ENCODE measurements around the gene TFAM. TPM values are rescaled to one million over a fixed set of nuclear protein-coding genes. Genes with fewer than 3 reads are reported as not detected.

TFAM gene
- total and polyA plus RNA-seq, 5 donors = 11.1 to 34.0 (median 29.1) TPM

DNA sequence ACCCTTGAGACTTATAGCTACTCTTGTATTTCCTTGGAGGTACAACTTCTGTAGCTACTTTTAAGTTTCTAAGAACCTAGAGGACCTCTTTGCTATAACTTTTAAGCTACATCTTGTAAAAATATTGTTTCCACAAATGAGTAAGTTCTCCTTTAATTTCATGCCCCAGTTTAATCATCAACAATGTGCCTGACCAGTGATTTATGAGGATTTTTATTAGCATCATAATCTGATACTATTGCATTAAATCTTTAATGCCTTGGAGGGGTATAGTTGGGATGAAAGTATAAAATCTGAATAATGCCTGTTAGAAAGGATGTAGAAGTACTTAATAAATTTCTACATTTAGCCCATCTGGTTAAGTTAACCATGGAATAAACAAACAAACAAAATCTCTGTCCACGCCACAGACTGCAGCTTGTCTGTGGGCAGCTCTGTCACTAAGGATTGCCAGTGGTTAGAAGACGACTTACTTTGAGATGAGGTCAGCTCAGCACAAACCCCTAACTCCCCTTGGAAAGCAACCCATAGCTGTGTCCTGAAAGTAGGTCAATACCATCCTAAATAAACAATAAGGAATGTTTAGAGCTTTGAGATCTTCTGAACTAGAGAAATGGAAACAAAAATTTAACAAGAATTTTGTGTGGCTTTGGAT, 32.1 kb upstream of the TFAM start:
- ATAC-seq (no peak), DNase-seq (no peak)
- 58% methylated on average over 2 of the region's 2 CpGs for WGBS
- intact Hi-C loops (cut with DNase I) = no loop called here
- Histone ChIP-seq H3K4me3 (ENCODE audit: low read length) (no peak overlapping the region), H3K27me3 (ENCODE audit: control insufficient read depth, insufficient read depth) (no peaks in the 10 kb centered on the region), H3K27ac (ENCODE audit: low read length) (no peak overlapping the region), H3K4me1 (ENCODE audit: control insufficient read depth, insufficient read depth, low read length) (peaks cover 1% of the 10 kb centered on the region), H3K9me3 (ENCODE audit: control insufficient read depth, low read length) (no peaks in the 10 kb centered on the region)

DNA sequence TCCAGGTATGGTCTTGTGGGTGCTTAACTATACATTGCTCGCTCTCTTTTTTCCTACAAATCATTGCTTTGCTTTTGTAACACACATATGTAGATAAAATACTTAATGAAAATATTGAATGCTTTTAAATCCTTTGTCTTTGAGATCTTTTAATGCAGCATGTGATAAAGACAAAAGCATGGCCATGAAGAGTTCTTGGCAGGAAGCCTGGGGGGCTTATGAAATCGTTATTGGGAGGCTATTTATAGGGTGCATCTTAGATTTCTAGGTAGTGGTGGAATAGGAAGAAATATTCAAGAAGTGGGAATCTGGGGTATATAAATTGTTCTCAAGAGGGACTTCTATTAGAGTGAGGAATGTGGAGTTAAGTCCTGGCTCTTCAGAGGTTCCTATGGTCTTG, 28.5 kb upstream of the TFAM start:
- Histone ChIP-seq H3K27ac (ENCODE audit: low read length) (no peak overlapping the region), H3K27me3 (ENCODE audit: control insufficient read depth, insufficient read depth) (no peaks in the 10 kb centered on the region), H3K4me3 (ENCODE audit: low read length) (no peak overlapping the region), H3K4me1 (ENCODE audit: control insufficient read depth, insufficient read depth, low read length) (no peaks in the 10 kb centered on the region), H3K9me3 (ENCODE audit: control insufficient read depth, low read length) (no peaks in the 10 kb centered on the region)
- DNase-seq (no peak), ATAC-seq (no peak)
- intact Hi-C loops (cut with DNase I) = no loop called here
- 49% methylated on average over 2 of the region's 2 CpGs for WGBS

DNA sequence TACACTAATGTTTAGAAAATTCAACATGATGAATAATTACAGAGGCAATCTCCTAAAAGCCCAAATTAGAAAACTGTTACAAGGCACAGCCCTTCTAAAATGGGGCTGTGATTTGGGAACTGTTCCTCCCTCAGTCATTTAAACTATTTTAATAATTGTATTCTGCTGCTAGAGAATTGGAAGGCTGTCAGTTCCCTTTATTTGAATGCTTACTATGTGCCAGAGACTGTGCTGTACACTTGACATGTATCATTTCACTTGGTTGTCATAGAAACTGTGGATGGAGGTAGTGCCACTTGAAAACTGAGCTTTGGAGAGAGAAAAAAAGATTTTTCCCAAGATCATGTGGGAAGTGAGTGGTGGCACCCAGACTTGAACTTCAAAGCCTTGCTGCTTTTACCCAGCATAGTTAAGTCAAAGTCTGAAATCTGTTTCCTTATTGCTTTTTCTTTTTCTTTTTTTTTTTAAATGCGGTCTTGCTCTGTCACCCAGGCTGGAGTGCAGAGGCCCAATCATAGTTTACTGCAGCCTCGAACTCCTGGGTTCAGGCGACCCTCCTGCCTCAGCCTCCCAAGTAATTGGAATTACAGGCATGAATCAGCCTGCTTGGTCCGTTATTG, 26.8 kb upstream of the TFAM start:
- ATAC-seq = no peak

DNA sequence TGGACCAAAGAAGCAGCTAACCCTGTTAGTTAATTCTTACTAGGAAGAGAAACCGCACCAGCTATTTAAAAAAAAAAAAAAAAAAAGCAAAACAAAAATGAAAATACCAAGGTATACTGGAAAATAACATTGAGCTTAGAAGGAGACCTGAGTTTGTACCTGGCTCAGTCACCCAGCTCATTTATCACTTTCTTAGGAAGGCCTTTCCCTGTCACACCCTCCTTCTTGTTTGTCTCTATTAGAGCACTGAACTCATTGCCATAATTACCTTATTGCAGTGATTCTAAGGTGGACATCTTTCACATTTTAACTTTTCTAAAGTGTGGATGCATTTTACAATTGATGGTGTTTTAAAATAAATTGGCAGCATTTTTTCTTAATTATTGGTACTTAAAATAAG, 26.3 kb upstream of the TFAM start:
- ATAC-seq = no peak
- H3K27ac ChIP-seq (ENCODE audit: low read length) = no peak overlapping the region

More for the DNA sequence above, 26.8 kb upstream of the TFAM start:
- WGBS = 78% methylated on average over 4 of the region's 4 CpGs
- no peak overlapping the region for H3K27ac ChIP-seq (ENCODE audit: low read length)
- no peak for DNase-seq
- no peaks in the 10 kb centered on the region for H3K27me3 ChIP-seq (ENCODE audit: control insufficient read depth, insufficient read depth)
- intact Hi-C loops (cut with DNase I) = no loop called here
- no peak overlapping the region for H3K4me3 ChIP-seq (ENCODE audit: low read length)
- no peaks in the 10 kb centered on the region for H3K4me1 ChIP-seq (ENCODE audit: control insufficient read depth, insufficient read depth, low read length)
- H3K9me3 ChIP-seq (ENCODE audit: control insufficient read depth, low read length) = no peaks in the 10 kb centered on the region

GRCh38 chr10:58359541-58359940, 25.7 kb upstream of the TFAM start:
- Histone ChIP-seq H3K9me3 (ENCODE audit: control insufficient read depth, low read length) (no peaks in the 10 kb centered on the region), H3K27ac (ENCODE audit: low read length) (no peak overlapping the region), H3K4me1 (ENCODE audit: control insufficient read depth, insufficient read depth, low read length) (no peaks in the 10 kb centered on the region), H3K4me3 (ENCODE audit: low read length) (no peak overlapping the region), H3K27me3 (ENCODE audit: control insufficient read depth, insufficient read depth) (no peaks in the 10 kb centered on the region)
- intact Hi-C loops (cut with DNase I) = no loop called here
- 93% methylated on average over 3 of the region's 3 CpGs for WGBS
- ATAC-seq = no peak
- no peak for DNase-seq

More for the DNA sequence above, 26.3 kb upstream of the TFAM start:
- Histone ChIP-seq H3K4me3 (ENCODE audit: low read length) (no peak overlapping the region), H3K9me3 (ENCODE audit: control insufficient read depth, low read length) (no peaks in the 10 kb centered on the region), H3K27me3 (ENCODE audit: control insufficient read depth, insufficient read depth) (no peaks in the 10 kb centered on the region), H3K4me1 (ENCODE audit: control insufficient read depth, insufficient read depth, low read length) (no peaks in the 10 kb centered on the region)
- 100% methylated on average over 1 of the region's 1 CpG for WGBS
- intact Hi-C loops (cut with DNase I) = no loop called here
- DNase-seq = no peak

- WGBS = 91% methylated on average over 9 of the region's 9 CpGs
- ATAC-seq = no peak
These were observed 24.7 kb upstream of the TFAM start for GRCh38 chr10:58360412-58361004.

DNA sequence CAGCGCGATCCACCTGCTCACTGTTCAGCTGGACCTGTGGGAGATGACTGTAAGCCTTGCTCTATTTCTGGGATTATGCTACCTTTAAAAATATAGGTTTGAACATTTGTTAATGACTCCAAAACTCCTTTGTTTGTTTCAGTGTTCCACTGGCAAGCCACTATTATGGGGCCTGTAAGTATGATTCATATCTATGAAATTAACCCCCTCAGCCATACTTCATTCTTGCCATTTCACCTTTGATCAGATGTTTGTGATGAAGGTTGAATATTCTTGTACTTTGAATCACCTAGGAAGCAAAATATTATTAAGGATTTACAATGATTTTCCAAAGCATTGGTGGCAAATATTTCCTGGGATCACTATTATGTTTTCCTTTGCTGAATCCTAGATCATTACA, 23.9 kb upstream of the TFAM start:
- 98% methylated on average over 2 of the region's 2 CpGs for WGBS
- intact Hi-C loops (cut with DNase I) = no loop called here

More at GRCh38 chr10:58360412-58361004, 24.7 kb upstream of the TFAM start:
- Histone ChIP-seq H3K27ac (ENCODE audit: low read length) (no peak overlapping the region), H3K4me1 (ENCODE audit: control insufficient read depth, insufficient read depth, low read length) (no peaks in the 10 kb centered on the region), H3K4me3 (ENCODE audit: low read length) (no peak overlapping the region), H3K9me3 (ENCODE audit: control insufficient read depth, low read length) (no peaks in the 10 kb centered on the region), H3K27me3 (ENCODE audit: control insufficient read depth, insufficient read depth) (no peaks in the 10 kb centered on the region)
- intact Hi-C loops (cut with DNase I) = no loop called here
- no peak for DNase-seq

GRCh38 chr10:58362027-58362789, 23.0 kb upstream of the TFAM start:
- 79% methylated on average over 1 of the region's 1 CpG for WGBS
- no peak for ATAC-seq
- Histone ChIP-seq H3K27me3 (ENCODE audit: control insufficient read depth, insufficient read depth) (no peaks in the 10 kb centered on the region), H3K27ac (ENCODE audit: low read length) (no peak overlapping the region), H3K9me3 (ENCODE audit: control insufficient read depth, low read length) (no peaks in the 10 kb centered on the region), H3K4me1 (ENCODE audit: control insufficient read depth, insufficient read depth, low read length) (no peaks in the 10 kb centered on the region), H3K4me3 (ENCODE audit: low read length) (no peak overlapping the region)
- intact Hi-C loops (cut with DNase I) = no loop called here
- DNase-seq = no peak

More for the DNA sequence above, 23.9 kb upstream of the TFAM start:
- Histone ChIP-seq H3K9me3 (ENCODE audit: control insufficient read depth, low read length) (no peaks in the 10 kb centered on the region), H3K27me3 (ENCODE audit: control insufficient read depth, insufficient read depth) (no peaks in the 10 kb centered on the region), H3K27ac (ENCODE audit: low read length) (no peak overlapping the region), H3K4me1 (ENCODE audit: control insufficient read depth, insufficient read depth, low read length) (no peaks in the 10 kb centered on the region), H3K4me3 (ENCODE audit: low read length) (no peak overlapping the region)
- no peak for DNase-seq
- ATAC-seq = no peak

GRCh38 chr10:58367069-58367468, 18.1 kb upstream of the TFAM start:
- no peaks in the 10 kb centered on the region for H3K27me3 ChIP-seq (ENCODE audit: control insufficient read depth, insufficient read depth)
- H3K9me3 ChIP-seq (ENCODE audit: control insufficient read depth, low read length) = no peaks in the 10 kb centered on the region
- ATAC-seq = no peak
- 82% methylated on average over 3 of the region's 3 CpGs for WGBS
- no peak for DNase-seq
- intact Hi-C loops (cut with DNase I) = no loop called here
- H3K4me3 ChIP-seq (ENCODE audit: low read length) = no peak overlapping the region
- no peak overlapping the region for H3K27ac ChIP-seq (ENCODE audit: low read length)
- no peaks in the 10 kb centered on the region for H3K4me1 ChIP-seq (ENCODE audit: control insufficient read depth, insufficient read depth, low read length)

DNA sequence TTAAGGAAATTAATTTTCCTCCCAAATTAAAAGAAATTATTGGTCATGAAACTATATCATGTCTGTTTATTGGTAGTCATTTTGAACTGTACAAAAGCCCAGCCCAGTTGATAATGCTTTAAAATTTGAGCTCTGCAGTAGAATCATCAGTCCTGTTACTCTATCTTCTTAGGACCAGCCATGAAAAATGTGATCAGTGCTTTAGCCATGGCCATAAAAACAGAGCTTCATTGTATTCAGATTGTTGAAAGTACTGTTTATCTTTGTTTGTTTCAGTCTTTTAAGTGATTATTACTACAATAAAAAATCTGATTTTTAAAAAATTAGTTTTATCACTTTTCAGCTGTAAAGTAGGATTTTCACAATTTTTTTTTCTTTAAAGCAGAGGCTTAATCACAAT, 13.7 kb upstream of the TFAM start:
- DNase-seq (no peak), ATAC-seq (no peak)
- Histone ChIP-seq H3K9me3 (ENCODE audit: control insufficient read depth, low read length) (no peaks in the 10 kb centered on the region), H3K27me3 (ENCODE audit: control insufficient read depth, insufficient read depth) (no peaks in the 10 kb centered on the region), H3K4me3 (ENCODE audit: low read length) (no peak overlapping the region), H3K4me1 (ENCODE audit: control insufficient read depth, insufficient read depth, low read length) (no peaks in the 10 kb centered on the region), H3K27ac (ENCODE audit: low read length) (no peak overlapping the region)
- intact Hi-C loops (cut with DNase I) = no loop called here

Data from right cardiac atrium (tissue), 5 donors.